ENCODE data around the gene ARIH2.

The ARIH2 gene

GRCh38 chr3:48938689-48939088, 20.0 kb downstream of the ARIH2 start:
- no peak for DNase-seq (ENCODE audit: extremely low read depth, low read depth)

GRCh38 chr3:48945432-48945831, 26.8 kb downstream of the ARIH2 start:
- DNase-seq (ENCODE audit: extremely low read depth, low read depth) = no peak
- H3K4me3 ChIP-seq (replicated peaks; ENCODE audit: low read depth, low read length) = no peak overlapping the region
- no peak for TF ChIP-seq CTCF (IDR thresholded peaks at IDR 0.05; ENCODE audit: low read depth, low read length, missing control alignments)

More at GRCh38 chr3:48938689-48939088, 20.0 kb downstream of the ARIH2 start:
- TF ChIP-seq CTCF (IDR thresholded peaks at IDR 0.05; ENCODE audit: low read depth, low read length, missing control alignments) = no peak
- no peak overlapping the region for H3K4me3 ChIP-seq (replicated peaks; ENCODE audit: low read depth, low read length)

GRCh38 chr3:48945891-48946549, 27.4 kb downstream of the ARIH2 start:
- no peak overlapping the region for H3K4me3 ChIP-seq (replicated peaks; ENCODE audit: low read depth, low read length)
- DNase-seq (ENCODE audit: extremely low read depth, low read depth) = no peak
- no peak for TF ChIP-seq CTCF (IDR thresholded peaks at IDR 0.05; ENCODE audit: low read depth, low read length, missing control alignments)

- H3K4me3 ChIP-seq (replicated peaks; ENCODE audit: low read depth, low read length) = no peak overlapping the region
- TF ChIP-seq CTCF (IDR thresholded peaks at IDR 0.05; ENCODE audit: low read depth, low read length, missing control alignments) = no peak
Measured at GRCh38 chr3:48949376-48949717, 30.7 kb downstream of the ARIH2 start.

GRCh38 chr3:48950051-48950450, 31.4 kb downstream of the ARIH2 start:
- no peak for DNase-seq (ENCODE audit: extremely low read depth, low read depth)
- TF ChIP-seq CTCF (IDR thresholded peaks at IDR 0.05; ENCODE audit: low read depth, low read length, missing control alignments) = no peak
- no peak overlapping the region for H3K4me3 ChIP-seq (replicated peaks; ENCODE audit: low read depth, low read length)

More at GRCh38 chr3:48949376-48949717, 30.7 kb downstream of the ARIH2 start:
- no peak for DNase-seq (ENCODE audit: extremely low read depth, low read depth)

GRCh38 chr3:48951764-48952163, 33.1 kb downstream of the ARIH2 start:
- TF ChIP-seq CTCF (IDR thresholded peaks at IDR 0.05; ENCODE audit: low read depth, low read length, missing control alignments) = no peak
- H3K4me3 ChIP-seq (replicated peaks; ENCODE audit: low read depth, low read length) = no peak overlapping the region

More at GRCh38 chr3:48951764-48952163, 33.1 kb downstream of the ARIH2 start:
- no peak for DNase-seq (ENCODE audit: extremely low read depth, low read depth)

Measured in HFF-Myc (cell line).